Omental fat pad (tissue), 4 donors: Measurements from ENCODE around the gene SERTAD2. TPM values are rescaled to one million over a fixed set of nuclear protein-coding genes. Genes with fewer than 3 reads are reported as not detected.

Experiments used
- ATAC-seq: fragments of 150-250 bp; one replicate; pipeline ENCODE4 v1.9.1; 2016; ENCODE audit warnings: mild to moderate bottlenecking, moderate library complexity; ENCODE audit not compliant: low FRiP score
- DNase-seq: peaks from one replicate; pipeline ENCODE4 v3.0.0-alpha.2; 2019; ENCODE audit warnings: low spot score
- CTCF ChIP-seq, 3 donors: fragments of 450-650 bp; IDR thresholded peaks; one replicate each; pipeline ENCODE4 v1.5.1; 2016 to 2017; ENCODE audit warnings: antibody characterized with exemption in 3 of 3, mild to moderate bottlenecking in 3 of 3, moderate library complexity in 2 of 3
- total RNA-seq, 4 donors: library from RNA; depleted of rRNA; stranded (reverse); fragments of >200 nt; gene quantifications; one replicate each; pipeline ENCODE4 v1.1.0, GENCODE V29; 2016

The SERTAD2 gene
- total RNA-seq, 4 donors from 2014 or later = 13.1 to 42.2 (median 16.6) TPM

GRCh38 chr2:64640153-64641044, 13.3 kb downstream of the SERTAD2 start:
- no peak for DNase-seq
- ATAC-seq = no peak
- no peak for TF ChIP-seq CTCF (IDR thresholded peaks at IDR 0.05)

GRCh38 chr2:64639691-64640090, 14.0 kb downstream of the SERTAD2 start:
- DNase-seq (no peak), ATAC-seq (no peak)
- TF ChIP-seq CTCF (IDR thresholded peaks at IDR 0.05) = no peak

DNA sequence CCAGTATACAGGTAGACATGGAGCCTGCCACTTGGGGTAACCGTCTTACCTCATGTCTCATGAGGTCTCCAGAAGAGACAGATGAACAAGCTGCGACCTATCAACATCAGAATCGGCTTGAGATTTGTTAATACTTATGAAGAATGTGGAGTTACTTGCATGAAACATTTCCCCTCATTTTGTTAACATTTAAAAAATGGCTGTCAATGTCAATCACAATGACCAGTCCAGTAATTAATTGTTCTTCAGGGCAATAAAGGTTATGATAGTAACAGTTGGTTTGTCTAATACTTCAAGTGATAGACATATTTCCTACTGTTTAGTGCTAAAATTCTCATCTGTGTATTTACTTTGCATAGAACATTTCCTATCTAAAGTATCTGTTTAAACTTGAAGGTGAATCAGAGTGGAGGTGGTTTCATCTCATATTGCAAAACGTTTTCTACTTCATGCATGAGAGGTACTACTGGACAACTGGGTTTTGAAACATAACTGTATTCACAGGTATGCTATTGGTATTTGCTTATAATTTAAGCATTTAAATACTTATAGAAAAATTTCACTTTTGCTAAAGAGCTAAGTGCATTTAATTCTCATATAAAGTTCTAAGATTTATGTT, 15.1 kb downstream of the SERTAD2 start:
- ATAC-seq = no peak
- no peak for TF ChIP-seq CTCF (IDR thresholded peaks at IDR 0.05)

DNA sequence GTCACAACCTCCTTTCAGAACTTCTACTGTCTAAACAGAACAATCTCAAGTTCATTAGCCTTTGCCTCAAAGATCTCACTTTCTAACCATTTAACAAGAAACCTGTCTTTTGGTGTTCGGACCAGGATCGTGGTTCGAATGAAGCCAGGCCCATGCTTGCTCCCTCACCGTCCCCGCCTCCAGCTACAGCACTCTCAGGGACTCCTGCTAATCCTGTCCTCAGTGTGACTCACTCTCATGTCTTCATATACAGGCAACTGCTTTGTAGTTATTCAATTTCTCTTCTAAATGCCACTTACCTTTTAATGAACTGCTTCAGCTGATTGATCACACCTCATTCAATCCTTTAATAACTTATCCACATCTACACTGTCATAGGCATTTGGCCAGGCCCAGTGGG, 15.8 kb downstream of the SERTAD2 start:
- ATAC-seq (no peak), DNase-seq (no peak)
- no peak for TF ChIP-seq CTCF (IDR thresholded peaks at IDR 0.05)

More for the DNA sequence above, 15.1 kb downstream of the SERTAD2 start:
- DNase-seq = no peak

- no peak for ATAC-seq
- no peak for TF ChIP-seq CTCF (IDR thresholded peaks at IDR 0.05)
Measured at GRCh38 chr2:64637000-64637635, 16.6 kb downstream of the SERTAD2 start.

GRCh38 chr2:64635976-64636911, 17.5 kb downstream of the SERTAD2 start:
- DNase-seq (no peak), ATAC-seq (no peak)
- TF ChIP-seq CTCF (IDR thresholded peaks at IDR 0.05) = no peak

More at GRCh38 chr2:64637000-64637635, 16.6 kb downstream of the SERTAD2 start:
- no peak for DNase-seq
